ENCODE results near the gene PAPSS2.

Gene PAPSS2

DNA sequence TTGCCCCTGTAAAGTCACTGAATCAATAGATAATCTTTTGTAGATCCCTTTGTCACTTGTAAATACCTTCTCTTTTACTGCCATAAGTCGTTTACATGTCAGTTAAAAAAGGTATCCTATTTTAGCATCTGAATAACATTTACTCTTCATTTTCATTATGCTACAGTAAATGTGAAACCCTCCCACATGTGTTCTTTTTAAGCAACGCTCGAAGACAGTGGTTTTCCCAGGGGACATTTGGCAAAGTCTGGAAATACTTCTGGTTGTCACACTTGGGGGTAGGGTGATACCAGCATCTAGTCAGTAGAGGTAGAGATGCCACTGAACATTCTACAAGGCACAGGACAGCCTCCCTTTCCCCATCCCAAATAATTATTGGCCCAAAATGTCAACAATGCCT is 134.6 kb downstream of the PAPSS2 start:
- no peak for DNase-seq (ENCODE audit: low spot score)

All from HuH-7 (cell line).